ENCODE results near the gene CFAP299.
A peak's percentile ranks its signal among the peaks of the same experiment; 100 is the strongest.

The CFAP299 gene

DNA sequence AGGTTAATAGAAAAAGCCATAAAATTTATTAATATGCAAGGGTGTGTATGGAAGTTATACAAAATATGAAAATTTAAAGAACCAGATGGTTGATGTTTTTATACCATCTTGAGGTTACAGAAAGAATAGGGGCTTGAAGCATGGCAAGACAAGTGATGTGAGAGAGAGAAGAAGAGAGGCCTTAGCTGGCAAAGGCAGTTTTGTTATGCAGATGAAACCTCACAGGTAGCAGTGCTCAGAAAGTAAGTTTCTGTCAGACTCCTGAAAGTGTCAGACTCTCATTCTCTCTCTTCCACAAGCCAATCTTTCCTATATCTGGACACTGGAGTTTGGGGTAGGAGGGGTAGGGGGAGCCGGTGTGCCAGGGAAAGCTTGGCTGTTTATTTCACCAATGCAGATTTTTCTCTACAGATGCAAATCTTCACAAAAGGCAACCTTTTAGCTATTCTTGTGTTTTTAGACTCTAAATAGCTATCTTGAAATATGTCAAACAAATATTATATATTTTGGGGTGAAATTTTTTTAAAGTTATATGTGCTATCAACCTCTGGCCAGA lies 124.5 kb downstream of the CFAP299 start:
- H3K27ac ChIP-seq = no peak overlapping the region
- CTCF ChIA-PET = interaction anchor here (0.6 to 1.0 kb wide), 2 partner anchors 530 to 690 kb away, joined by 3 read pairs; no protein-coding TSS in a partner anchor
- POLR2A ChIA-PET (ENCODE audit: low non-redundant PET) = no interaction called here
- no peak for DNase-seq (ENCODE audit: low spot score)
- TF ChIP-seq, protein P1, sequence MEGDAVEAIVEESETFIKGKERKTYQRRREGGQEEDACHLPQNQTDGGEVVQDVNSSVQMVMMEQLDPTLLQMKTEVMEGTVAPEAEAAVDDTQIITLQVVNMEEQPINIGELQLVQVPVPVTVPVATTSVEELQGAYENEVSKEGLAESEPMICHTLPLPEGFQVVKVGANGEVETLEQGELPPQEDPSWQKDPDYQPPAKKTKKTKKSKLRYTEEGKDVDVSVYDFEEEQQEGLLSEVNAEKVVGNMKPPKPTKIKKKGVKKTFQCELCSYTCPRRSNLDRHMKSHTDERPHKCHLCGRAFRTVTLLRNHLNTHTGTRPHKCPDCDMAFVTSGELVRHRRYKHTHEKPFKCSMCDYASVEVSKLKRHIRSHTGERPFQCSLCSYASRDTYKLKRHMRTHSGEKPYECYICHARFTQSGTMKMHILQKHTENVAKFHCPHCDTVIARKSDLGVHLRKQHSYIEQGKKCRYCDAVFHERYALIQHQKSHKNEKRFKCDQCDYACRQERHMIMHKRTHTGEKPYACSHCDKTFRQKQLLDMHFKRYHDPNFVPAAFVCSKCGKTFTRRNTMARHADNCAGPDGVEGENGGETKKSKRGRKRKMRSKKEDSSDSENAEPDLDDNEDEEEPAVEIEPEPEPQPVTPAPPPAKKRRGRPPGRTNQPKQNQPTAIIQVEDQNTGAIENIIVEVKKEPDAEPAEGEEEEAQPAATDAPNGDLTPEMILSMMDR (conservative IDR thresholded peaks at IDR 0.05; ENCODE audit: low read depth) = no peak

DNA sequence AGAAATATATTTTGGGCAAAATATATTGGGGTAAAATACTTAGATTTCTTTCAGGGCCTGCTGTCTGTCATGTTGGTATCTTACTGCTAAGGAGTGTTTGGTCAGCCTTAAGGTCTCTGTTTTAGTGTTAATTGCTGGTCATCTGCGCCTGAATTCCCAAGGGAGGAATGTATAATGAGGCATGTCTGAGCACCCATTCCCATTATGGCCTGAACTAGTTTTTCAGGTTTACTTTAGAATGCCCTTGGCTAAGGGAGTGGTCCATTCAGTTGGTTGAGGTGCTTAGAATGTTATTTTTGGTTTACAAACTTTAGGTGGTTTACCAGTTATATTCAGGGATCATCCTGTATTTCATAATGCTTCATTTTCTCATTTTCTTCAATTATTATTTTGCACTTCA lies 125.9 kb downstream of the CFAP299 start:
- ChIA-PET CTCF (no interaction called here), POLR2A (ENCODE audit: low non-redundant PET) (no interaction called here)
- TF ChIP-seq, protein P1 (conservative IDR thresholded peaks at IDR 0.05; ENCODE audit: low read depth) = no peak
- no peak overlapping the region for H3K27ac ChIP-seq
- peak; percentile 42 for DNase-seq (ENCODE audit: low spot score)

DNA sequence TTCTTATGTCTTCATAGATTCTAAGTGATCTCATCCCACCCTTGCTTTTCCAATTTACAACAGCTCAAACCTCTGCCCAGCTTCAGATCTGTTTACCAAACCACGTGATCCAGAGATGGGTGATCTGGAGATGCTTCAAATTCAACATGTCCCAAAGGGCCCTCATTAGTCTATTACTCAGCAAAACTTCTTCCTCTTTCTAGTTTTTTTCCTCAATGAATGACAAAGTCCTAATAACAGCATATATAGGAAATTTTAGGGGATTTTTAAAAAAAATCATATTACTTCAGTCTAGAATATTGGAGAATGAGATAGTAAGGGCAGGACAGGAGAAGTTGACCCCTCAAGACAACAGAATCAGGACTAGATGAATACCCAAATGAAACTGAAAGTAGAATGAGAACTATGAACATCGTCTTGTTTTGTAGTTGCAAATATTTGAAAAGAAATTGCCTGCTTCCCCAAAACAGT lies 127.1 kb downstream of the CFAP299 start:
- ChIA-PET POLR2A (ENCODE audit: low non-redundant PET) (no interaction called here), CTCF (no interaction called here)
- DNase-seq (ENCODE audit: low spot score) = no peak
- no peak overlapping the region for H3K27ac ChIP-seq
- TF ChIP-seq, protein P1 (conservative IDR thresholded peaks at IDR 0.05; ENCODE audit: low read depth) = no peak

DNA sequence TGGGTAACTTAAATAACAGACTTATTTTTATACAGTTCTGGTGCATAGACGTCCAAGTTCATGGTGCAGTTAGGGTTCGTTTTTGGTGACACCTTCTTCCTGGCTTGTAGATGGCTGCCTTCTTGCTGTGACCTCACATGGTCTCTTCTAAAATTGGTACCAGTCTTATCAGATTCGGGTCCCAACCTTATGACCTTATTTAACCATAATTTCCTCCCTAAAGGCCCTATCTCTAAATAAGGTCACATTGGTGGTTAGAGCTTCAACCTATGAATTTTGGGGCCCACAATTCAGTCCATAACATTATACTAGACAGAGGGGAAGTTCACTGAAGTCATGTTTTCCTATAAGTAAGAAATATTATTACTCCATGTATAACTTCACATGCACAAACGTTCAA lies 128.0 kb downstream of the CFAP299 start:
- CTCF ChIA-PET = no interaction called here
- POLR2A ChIA-PET (ENCODE audit: low non-redundant PET) = no interaction called here

DNA sequence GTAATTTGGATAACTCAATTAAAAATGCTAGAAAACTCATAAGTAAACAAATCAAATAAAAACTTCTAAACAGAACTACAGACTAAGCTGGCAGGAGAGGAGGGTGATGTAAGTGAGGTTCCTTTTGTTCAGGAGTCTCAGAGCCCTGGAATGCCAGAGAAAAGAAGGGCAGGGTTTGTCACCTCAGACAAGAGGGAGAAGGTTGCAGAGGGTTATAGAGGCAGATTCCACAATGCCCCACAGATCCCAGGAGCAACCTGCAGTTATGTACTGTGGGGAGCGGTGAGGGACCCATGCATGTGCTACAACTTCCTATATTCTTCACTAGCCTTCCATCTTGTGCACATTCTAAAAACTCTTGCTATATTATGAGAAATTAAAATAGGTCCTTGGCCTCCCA lies 129.7 kb downstream of the CFAP299 start:
- ChIA-PET POLR2A (ENCODE audit: low non-redundant PET) (no interaction called here), CTCF (no interaction called here)

More for the DNA sequence above, 128.0 kb downstream of the CFAP299 start:
- TF ChIP-seq, protein P1 (conservative IDR thresholded peaks at IDR 0.05; ENCODE audit: low read depth) = no peak
- no peak overlapping the region for H3K27ac ChIP-seq
- no peak for DNase-seq (ENCODE audit: low spot score)

DNA sequence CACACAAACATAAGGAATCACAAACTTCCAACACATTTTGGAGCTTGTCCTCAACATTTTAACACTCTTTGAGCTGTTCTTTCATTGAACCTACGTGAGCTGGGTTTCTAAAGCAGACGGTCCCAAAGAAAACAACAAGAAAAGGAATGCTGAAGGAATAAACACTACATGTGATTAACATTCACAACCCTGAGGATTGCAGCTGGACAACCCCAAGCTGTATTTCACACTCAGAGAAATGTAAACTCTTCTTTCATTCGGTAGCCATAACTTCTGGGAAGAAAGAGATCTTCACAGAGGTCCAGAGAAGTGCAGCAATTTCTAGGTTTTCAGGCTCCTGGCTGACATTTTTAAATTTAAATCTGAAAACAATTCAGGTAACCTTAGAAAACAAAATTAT lies 130.2 kb downstream of the CFAP299 start:
- TF ChIP-seq, protein P1 (conservative IDR thresholded peaks at IDR 0.05; ENCODE audit: low read depth) = no peak
- DNase-seq (ENCODE audit: low spot score) = no peak
- ChIA-PET CTCF (no interaction called here), POLR2A (ENCODE audit: low non-redundant PET) (no interaction called here)
- H3K27ac ChIP-seq = no peak overlapping the region

More for the DNA sequence above, 129.7 kb downstream of the CFAP299 start:
- H3K27ac ChIP-seq = no peak overlapping the region
- no peak for DNase-seq (ENCODE audit: low spot score)
- TF ChIP-seq, protein P1 (conservative IDR thresholded peaks at IDR 0.05; ENCODE audit: low read depth) = no peak
